GM23338 (cell line): ENCODE data around the gene AFAP1L1.
A peak's percentile ranks its signal among the peaks of the same experiment; 100 is the strongest.

Source experiments
- CREB1 ChIP-seq: fragments of 250-450 bp; sonication (Bioruptor Pico); IDR thresholded peaks from 2 replicates; pipeline ENCODE4 v1.5.0; 2020; ENCODE audit warnings: low read depth, mild to moderate bottlenecking, moderate library complexity
- CTCF ChIP-seq, 2 experiments: fragments of 200-600 bp in 1 of 2; sonication (generic) in 1 of 2; conservative IDR thresholded peaks; 2 replicates each; pipeline versions ENCODE4 v1.5.1 to v1.6.1; 2016 to 2017; ENCODE audit warnings: antibody characterized with exemption in 2 of 2, low read depth in 2 of 2, mild to moderate bottlenecking in 2 of 2, moderate library complexity in 1 of 2
- EZH2 ChIP-seq: fragments of 200-600 bp; sonication (generic); IDR thresholded peaks from one replicate; pipeline ENCODE4 v1.8.0; 2017; ENCODE audit warnings: antibody characterized with exemption, mild to moderate bottlenecking, low read depth; ENCODE audit not compliant: unreplicated experiment
- EZH2phosphoT487 ChIP-seq: fragments of 200-600 bp; sonication (generic); IDR thresholded peaks from one replicate; pipeline ENCODE4 v1.8.1; 2018; ENCODE audit warnings: antibody characterized with exemption; ENCODE audit not compliant: unreplicated experiment
- JUNB ChIP-seq: IDR thresholded peaks from one replicate; pipeline ENCODE4 v1.6.1; 2016; ENCODE audit warnings: antibody characterized with exemption; ENCODE audit not compliant: unreplicated experiment
- POLR2AphosphoS5 ChIP-seq: IDR thresholded peaks from 2 replicates; pipeline ENCODE4 v1.6.1; 2016; ENCODE audit warnings: antibody characterized with exemption, low read depth
- REST ChIP-seq: IDR thresholded peaks from one replicate; pipeline ENCODE4 v1.6.1; 2018; ENCODE audit warnings: antibody characterized with exemption; ENCODE audit not compliant: unreplicated experiment

DNA sequence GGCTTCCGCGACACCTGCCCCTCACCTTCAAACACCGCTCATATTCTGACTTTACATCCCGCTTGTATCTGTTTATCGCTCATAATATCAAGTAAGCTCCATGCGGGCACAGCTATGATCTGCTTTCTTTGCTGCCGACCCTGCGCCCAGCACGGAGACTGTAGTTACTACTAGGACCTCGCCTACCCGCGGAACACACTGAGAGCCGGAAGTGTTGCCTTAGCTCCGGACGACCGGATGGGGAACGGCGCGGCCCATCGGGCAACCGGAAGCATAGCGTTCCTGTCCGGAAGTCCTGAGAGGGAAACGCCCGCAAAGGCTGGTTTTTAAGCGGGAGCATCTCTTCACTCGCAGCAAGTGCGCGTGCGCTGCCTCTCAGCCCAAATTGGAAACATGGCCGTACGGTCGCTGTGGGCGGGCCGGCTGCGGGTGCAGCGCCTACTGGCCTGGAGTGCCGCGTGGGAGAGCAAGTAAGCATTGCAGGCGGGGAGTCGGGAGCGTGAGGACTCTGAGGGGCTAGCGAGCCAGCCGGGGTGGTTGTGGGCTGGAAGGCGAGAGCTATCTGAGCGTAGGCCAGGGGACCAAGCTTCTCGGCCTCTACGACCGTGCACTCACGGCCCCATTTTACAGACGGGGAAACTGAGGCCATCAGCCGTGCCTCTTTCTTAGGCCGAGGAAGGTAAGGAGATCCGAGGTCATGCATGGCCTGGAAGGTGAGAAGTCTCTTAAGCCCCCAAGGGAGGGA lies 73.7 kb downstream of the AFAP1L1 start, which contains the start of gene GRPEL2:
- TF ChIP-seq CTCF (conservative IDR thresholded peaks at IDR 0.05; ENCODE audit: low read depth in 2 of 2) (no peak), EZH2 (no peak), REST (peak; percentile 4), JUNB (no peak), POLR2AphosphoS5 (peak; percentile 95), CREB1 (CRISPR knock-in tag) (peak; percentile 42; the same call in 1 of the 2 replicates), EZH2phosphoT487 (no peak)
